Measurements from ENCODE around the gene DHRS7C.

The DHRS7C gene

DNA sequence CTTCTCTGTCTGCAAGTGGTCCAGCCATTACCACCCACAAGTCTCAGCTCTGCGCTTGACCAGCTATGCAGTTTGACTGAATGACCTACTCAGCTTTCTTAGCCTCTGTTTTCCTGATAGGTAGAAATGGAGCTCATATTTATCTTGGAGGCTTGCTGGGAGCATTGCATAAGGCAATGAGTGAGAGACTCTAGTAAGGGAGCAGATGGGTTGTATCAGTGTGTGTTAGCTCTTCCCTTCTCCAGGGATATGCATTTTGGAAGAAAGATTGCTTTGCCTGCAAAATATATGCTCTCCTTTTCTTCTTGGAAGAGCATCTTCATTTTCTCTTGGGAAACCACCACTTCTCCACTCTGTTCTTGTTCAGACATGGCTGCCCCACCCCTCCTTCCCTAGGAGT lies 26.1 kb downstream of the DHRS7C start:
- no peak for DNase-seq

DNA sequence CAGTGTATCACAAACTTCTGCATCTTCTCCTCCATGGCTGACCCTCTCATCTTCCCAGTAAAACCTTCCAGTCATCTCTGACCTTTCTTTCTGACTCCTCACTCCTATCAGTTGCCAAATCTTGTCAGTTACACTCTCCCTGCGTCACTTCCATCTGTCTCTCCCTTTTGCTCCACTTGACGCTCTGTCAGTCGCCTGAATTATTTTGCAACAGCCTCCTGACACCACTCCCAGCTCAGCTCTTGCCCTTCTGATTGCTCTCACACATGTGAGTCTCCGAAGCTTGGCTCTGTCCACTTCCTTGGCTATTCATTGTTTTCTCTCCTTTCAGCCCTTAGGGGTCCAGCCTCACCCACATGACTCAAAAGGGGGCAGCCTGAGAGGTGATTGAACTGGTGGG lies 27.7 kb downstream of the DHRS7C start:
- no peak for DNase-seq

DNA sequence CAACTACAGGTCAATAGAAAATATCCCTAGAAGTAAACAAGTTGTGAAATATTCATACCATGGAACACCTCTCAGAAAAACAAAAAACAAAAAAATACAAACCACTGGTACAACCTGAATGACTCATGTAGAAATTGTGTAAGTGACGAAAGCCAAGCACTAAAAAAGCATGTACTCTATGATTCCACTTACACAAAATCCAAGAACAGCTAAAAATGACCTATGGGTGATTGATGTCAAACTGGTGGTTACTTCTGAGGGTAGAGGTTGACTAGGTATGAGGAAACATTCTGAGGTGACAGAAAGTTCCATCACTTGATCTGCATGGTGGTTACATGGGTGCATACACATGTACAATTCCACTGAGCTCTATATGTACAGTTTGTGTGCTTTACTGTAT lies 31.1 kb downstream of the DHRS7C start:
- no peak for DNase-seq

DNA sequence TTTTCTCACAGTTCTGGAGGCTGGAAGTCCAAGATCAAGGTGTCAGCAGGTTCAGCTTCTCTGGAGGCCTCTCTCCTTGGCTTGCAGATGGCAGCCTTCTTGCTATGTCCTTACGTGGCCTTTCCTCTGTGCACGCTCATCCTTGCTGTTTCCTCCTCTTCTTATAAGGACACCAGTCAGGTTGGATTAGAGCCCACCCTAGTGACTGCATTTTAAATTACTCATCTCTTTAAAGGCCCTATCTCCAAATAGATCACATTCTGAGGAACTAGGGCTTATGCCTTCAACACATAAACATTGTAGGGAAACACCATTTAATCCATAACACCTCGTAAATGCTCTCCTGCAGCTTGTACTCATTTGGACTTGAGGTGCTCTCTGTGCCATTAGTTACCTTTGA lies 36.3 kb downstream of the DHRS7C start:
- DNase-seq = no peak

DNA sequence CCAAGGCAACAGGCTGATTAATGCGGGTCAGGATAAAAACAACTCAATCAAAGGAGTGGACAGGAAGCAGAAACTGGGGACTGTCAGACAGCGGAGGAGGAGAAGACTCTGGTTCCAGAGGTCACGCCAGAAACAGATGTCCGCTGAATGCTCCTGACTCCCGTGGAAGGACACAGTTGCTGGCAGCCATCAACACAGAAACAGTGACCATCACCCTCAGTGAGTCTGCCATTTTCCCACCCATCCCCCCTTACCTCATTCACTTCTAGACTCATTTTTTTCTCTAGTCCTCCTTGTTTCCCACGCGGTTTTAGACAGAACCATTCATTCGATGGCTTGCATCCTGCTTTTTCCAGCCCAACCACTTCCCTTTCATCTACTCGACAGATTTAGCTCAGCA lies 40.9 kb downstream of the DHRS7C start:
- DNase-seq = no peak

DNA sequence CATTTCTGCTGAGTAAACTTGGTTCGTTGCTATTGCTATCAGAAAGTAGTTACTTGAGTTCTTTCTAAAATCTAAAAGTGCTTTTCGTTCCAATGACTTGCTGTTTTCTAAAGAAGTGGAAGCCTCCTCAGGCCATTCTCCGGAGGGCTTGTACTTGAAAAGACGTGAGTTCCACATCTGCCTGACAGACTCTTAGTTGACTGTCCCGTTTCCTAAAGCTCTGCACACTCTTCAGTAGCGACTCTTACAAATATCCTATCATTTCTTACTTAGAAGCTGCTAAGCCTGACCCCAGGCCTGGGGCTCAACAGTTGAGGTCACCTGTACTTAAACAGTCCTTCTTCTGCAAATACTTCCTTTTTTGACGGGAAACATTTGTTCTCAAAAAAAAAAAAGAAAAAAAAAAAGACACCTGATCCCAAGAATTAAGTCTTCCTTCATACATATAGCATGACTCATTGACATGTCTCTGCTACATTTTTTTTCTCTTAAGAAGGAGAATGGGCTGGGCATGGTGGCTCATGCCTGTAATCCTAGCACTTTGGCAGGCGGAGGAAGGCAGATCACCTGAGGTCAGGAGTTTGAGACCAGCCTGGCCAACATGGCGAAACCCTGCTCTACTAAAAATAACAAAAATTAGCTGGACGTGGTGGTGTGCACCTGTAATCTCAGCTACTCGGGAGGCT lies 61.5 kb downstream of the DHRS7C start:
- no peak for DNase-seq

DNA sequence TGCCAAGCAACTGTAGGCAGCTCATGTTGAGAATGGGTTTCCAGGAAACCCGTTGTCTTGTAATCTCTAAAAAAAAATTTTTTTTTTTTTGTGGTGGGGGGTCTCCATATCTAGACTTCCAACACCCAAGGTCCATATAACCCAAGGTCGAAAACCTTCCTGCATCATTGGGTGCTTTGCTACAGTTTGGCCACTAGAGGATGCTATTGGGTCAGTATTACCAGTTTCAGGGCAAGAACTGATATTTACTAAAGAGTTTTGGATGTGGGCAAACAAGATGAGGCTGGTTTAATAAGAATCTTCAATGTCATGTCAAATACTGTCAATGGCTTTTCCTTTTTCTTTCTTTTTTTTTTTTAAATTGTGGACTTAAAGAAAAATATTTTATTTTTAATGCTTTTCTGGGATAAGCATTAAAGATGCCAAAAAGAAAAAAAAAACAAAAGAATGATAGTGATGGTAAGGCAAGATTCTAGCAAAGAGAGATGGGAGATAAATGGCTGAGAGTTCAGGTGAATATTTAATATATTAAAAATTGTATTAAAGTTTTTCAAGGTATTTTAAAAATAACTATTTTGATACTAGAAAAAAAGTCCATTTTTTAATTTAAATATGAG lies 62.2 kb downstream of the DHRS7C start:
- DNase-seq = peak; percentile 16

DNA sequence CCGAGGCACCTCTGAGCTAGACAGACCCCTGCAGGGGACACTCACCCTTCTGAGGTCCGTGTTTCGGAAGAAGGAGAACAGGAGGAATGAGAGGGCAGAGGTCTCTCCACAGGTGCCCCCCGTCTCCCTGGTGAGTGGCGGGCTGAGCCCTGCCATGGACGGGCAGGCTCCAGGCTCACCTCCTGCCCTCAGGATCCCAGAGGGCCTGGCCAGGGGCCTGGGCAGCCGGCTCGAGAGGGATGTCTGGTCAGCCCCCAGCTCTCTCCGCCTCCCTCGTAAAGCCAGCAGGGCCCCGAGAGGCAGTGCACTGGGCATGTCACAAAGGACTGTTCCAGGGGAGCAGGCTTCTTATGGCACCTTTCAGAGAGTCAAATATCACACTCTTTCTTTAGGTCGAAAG lies 62.8 kb downstream of the DHRS7C start:
- DNase-seq = no peak

DNA sequence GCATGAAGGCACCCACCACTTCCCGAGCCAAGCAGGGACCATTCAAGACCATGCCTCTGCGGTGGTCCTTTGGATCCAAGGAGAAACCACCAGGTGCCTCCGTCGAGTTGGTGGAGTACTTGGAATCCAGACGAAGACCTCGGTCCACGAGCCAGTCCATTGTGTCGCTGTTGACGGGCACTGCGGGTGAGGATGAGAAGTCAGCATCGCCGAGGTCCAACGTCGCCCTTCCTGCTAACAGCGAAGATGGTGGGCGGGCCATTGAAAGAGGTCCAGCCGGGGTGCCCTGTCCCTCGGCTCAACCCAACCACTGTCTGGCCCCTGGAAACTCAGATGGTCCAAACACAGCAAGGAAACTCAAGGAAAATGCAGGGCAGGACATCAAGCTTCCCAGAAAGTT lies 63.4 kb downstream of the DHRS7C start:
- no peak for DNase-seq

DNA sequence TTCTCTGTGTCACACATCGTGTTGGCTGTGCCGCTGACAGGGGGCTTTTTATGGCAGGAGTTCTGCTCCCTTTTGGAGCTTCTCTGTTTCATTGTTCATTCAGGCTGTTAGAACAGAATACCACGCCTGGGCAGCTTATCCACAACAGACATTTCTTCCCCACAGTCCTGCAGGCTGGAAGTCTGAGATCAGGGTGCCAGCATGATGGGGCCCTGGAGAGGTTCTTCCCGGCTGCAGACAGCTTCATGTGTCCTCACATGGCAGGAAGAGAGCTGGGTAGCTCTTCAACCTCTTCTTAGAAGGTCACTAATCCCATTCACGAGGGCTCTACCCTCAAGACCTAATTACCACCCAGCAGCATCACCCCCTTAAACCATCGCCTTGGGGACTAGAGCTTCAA lies 65.1 kb downstream of the DHRS7C start:
- DNase-seq = no peak

DNA sequence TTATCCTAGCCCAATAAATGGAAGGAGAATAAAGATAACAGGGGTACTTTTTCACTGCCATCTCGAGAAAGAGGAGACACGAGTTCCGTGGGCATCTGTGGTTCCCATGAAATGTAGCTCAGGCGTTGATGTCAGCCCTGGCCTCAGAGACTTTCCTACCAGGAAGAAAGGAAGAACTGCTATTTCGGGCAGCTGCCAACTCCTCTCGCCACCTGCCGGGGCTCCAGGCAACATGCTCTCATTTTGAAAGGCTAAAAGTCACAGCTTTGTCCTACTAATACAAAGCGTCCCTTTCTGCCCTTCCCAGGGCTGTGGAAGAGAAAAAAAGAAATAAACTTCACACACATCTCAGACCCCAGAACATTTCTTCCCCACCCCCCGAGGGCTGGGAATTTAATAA lies 65.8 kb downstream of the DHRS7C start:
- DNase-seq = no peak
